Lung (tissue), 12 donors: ENCODE data around the gene IGFBP5. TPM values are rescaled to one million over a fixed set of nuclear protein-coding genes. Genes with fewer than 3 reads are reported as not detected.

Experiments used
- ATAC-seq: fragments of 200-7000 bp; cut with Tn5 transposase; one replicate; pipeline ENCODE4 v1.9.1; 2020; ENCODE audit warnings: moderate number of reproducible peaks; ENCODE audit not compliant: insufficient read depth, low FRiP score
- DNase-seq, 3 donors: peaks; one replicate each; pipeline ENCODE4 v3.0.0-alpha.2; 2013 to 2017
- H3K27ac ChIP-seq, 2 donors: one replicate each; pipeline ENCODE4 v1.5.1; 2013; ENCODE audit warnings: mild to moderate bottlenecking in 2 of 2, moderate library complexity in 2 of 2, control low read depth in 1 of 2, inconsistent platforms in 1 of 2, low read depth in 1 of 2, low read length in 1 of 2
- H3K27me3 ChIP-seq, 3 donors: one replicate each; pipeline ENCODE4 v1.5.1; 2013; ENCODE audit warnings: low read length in 2 of 3; ENCODE audit not compliant: control insufficient read depth in 3 of 3, insufficient read depth in 3 of 3
- H3K36me3 ChIP-seq, 4 donors: one replicate each; pipeline ENCODE4 v1.5.1; 2013; ENCODE audit warnings: low read length in 4 of 4, mild to moderate bottlenecking in 1 of 4, moderate library complexity in 1 of 4; ENCODE audit not compliant: control insufficient read depth in 4 of 4, insufficient read depth in 4 of 4
- H3K4me1 ChIP-seq, 5 donors: one replicate each; pipeline ENCODE4 v1.5.1; 2013; ENCODE audit warnings: low read length in 5 of 5, mild to moderate bottlenecking in 2 of 5, moderate library complexity in 1 of 5; ENCODE audit not compliant: control insufficient read depth in 5 of 5, insufficient read depth in 5 of 5
- H3K4me3 ChIP-seq: one replicate; pipeline ENCODE4 v1.5.1; 2013; ENCODE audit warnings: mild to moderate bottlenecking, control low read depth, moderate library complexity
- H3K9ac ChIP-seq, 2 donors: one replicate each; pipeline ENCODE4 v1.5.1; 2013; ENCODE audit warnings: low read length in 2 of 2, control low read depth in 1 of 2; ENCODE audit not compliant: insufficient read depth in 1 of 2
- H3K9me3 ChIP-seq, 4 donors: one replicate each; pipeline ENCODE4 v1.5.1; 2013; ENCODE audit warnings: low read length in 3 of 4, mild to moderate bottlenecking in 1 of 4, moderate library complexity in 1 of 4; ENCODE audit not compliant: control insufficient read depth in 4 of 4, insufficient read depth in 3 of 4
- CTCF ChIP-seq: IDR thresholded peaks from 2 replicates; pipeline ENCODE4 v1.5.1; 2012; ENCODE audit warnings: mild to moderate bottlenecking; ENCODE audit errors: control extremely low read depth, extremely low read depth
- WGBS, 2 donors: extraction: QIAGEN DNeasy Blood & Tissue Kit; methylation state at CpG; one replicate each; pipeline ENCODE4 v1.1.7; 2013; 5-methylcytosine and 5-hydroxymethylcytosine counted together
- polyA plus RNA-seq, 2 donors: library from polyadenylated mRNA; stranded (reverse); fragments of 200-250 nt; gene quantifications; one replicate each; pipeline ENCODE4 v1.2.1, GENCODE V29; 2013
- total RNA-seq, 2 donors: library from RNA; depleted of rRNA in 1 of 2; stranded (reverse); fragments of >200 nt in 1 of 2; gene quantifications; one replicate each; pipeline ENCODE4 v1.2.1, GENCODE V29; 2014 to 2021
- donor health status: control.
- donor health status: control.
- donor health status: Bipolar disorder and iron deficiency.
- donor health status: healthy.
- donor health status: DM: yes; HTN: yes; CAD: no.

Gene IGFBP5
- total and polyA plus RNA-seq, 4 donors: 22.2 to 196 (median 86.8) TPM

- no peak overlapping the region for H3K9ac ChIP-seq
- H3K4me3 ChIP-seq: no peak overlapping the region
- DNase-seq (no peak), ATAC-seq (no peak)
- no peak overlapping the region for H3K27ac ChIP-seq
- WGBS, 2 donors: 88 to 91% methylated on average over 17 of the region's 17 CpGs
- H3K36me3 ChIP-seq: peaks cover 0 to 25% (median 8%) of the 10 kb centered on the region in 4 donors
- TF ChIP-seq CTCF: no peak
- H3K9me3 ChIP-seq: no peaks in the 10 kb centered on the region
- no peaks in the 10 kb centered on the region for H3K27me3 ChIP-seq
- H3K4me1 ChIP-seq: peaks cover 0 to 6% (median 4%) of the 10 kb centered on the region in 5 donors
Observed at GRCh38 chr2:216676630-216677029, 18.7 kb downstream of the IGFBP5 start.

DNA sequence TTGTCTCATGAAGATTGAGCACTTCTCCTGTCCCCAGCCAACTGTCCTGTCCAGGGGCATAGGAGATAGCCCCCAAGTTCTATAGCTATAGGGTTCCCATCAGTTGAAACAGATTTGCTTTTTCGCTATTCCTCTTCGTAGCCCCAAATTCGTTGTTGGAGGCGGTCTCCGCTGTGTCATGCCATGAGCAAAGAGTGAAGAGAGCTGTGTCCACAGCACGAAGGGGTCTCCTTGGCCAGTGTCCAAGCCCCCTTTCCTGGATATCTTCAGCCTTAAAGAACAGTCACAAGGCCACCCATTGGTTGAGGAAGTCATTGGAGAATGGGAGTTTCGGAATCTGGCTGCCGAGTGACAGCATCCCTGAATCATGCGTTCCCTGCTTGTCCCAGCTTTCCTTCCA is 21.0 kb downstream of the IGFBP5 start:
- no peaks in the 10 kb centered on the region for H3K27me3 ChIP-seq
- H3K4me3 ChIP-seq: no peak overlapping the region
- H3K9me3 ChIP-seq: no peaks in the 10 kb centered on the region
- H3K4me1 ChIP-seq: peaks cover 0 to 2% (median 0%) of the 10 kb centered on the region in 5 donors
- DNase-seq (no peak), ATAC-seq (no peak)
- H3K27ac ChIP-seq: no peak overlapping the region
- 89 to 91% methylated on average over 9 of the region's 9 CpGs for WGBS, 2 donors
- peaks cover 0 to 25% (median 8%) of the 10 kb centered on the region in 4 donors for H3K36me3 ChIP-seq
- no peak for TF ChIP-seq CTCF
- no peak overlapping the region for H3K9ac ChIP-seq

DNA sequence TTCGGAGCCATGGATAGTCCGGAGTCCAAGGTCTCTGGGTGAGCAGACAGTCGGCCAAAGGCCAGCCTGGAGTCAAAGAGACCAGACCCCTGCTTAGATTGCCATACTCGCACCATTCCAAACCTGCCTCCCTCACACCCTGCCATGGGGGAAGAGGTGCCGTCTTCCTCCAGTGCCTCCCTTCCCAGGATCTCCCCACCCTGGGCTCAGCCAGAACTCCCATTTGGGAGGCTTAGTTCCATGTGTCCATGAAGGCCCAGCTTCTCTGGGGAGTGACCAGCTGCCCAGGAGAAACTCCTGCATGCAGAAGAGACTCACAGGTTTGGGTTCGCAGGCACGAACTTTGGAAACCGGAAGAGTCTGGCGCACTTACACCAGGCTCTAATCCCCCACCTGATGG is 21.7 kb downstream of the IGFBP5 start:
- no peak overlapping the region for H3K9ac ChIP-seq
- no peak for DNase-seq
- H3K27ac ChIP-seq: no peak overlapping the region
- no peak for ATAC-seq
- H3K4me1 ChIP-seq: no peaks in the 10 kb centered on the region
- no peak for TF ChIP-seq CTCF
- H3K9me3 ChIP-seq: no peaks in the 10 kb centered on the region
- H3K4me3 ChIP-seq: no peak overlapping the region
- no peaks in the 10 kb centered on the region for H3K27me3 ChIP-seq
- WGBS, 2 donors: 95 to 98% methylated on average over 9 of the region's 9 CpGs
- H3K36me3 ChIP-seq: peaks cover 0 to 25% (median 6%) of the 10 kb centered on the region in 4 donors

GRCh38 chr2:216673021-216673420 is 22.3 kb downstream of the IGFBP5 start:
- WGBS, 2 donors: 93 to 98% methylated on average over 10 of the region's 10 CpGs
- H3K36me3 ChIP-seq: peaks cover 0 to 25% (median 5%) of the 10 kb centered on the region in 4 donors
- no peak for ATAC-seq

More at GRCh38 chr2:216673021-216673420, 22.3 kb downstream of the IGFBP5 start:
- Histone ChIP-seq H3K27ac (no peak overlapping the region), H3K4me3 (no peak overlapping the region), H3K4me1 (no peaks in the 10 kb centered on the region), H3K9ac (no peak overlapping the region), H3K9me3 (no peaks in the 10 kb centered on the region), H3K27me3 (no peaks in the 10 kb centered on the region)
- no peak for TF ChIP-seq CTCF
- DNase-seq: no peak
